KMS-11 (cell line): ENCODE data around the gene KDM5A.
"Not testable (repeated sequence)": the region's sequence is repeated elsewhere in the genome, so short reads cannot be mapped to it uniquely, and the experiment has no call there.

ENCODE experiments used
- H2AFZ ChIP-seq: fragments of 200-600 bp; sonication (generic); 2 replicates; pipeline ENCODE4 v1.6.1; 2016; ENCODE audit warnings: antibody characterized with exemption, mixed run types, low read depth
- H3K27ac ChIP-seq: fragments of 200-600 bp; sonication (generic); 2 replicates; pipeline ENCODE4 v1.6.1; 2016; ENCODE audit warnings: mild to moderate bottlenecking, mixed run types
- H3K27me3 ChIP-seq: fragments of 200-600 bp; sonication (generic); 2 replicates; pipeline ENCODE4 v1.6.1; 2017; ENCODE audit warnings: mild to moderate bottlenecking, low read depth, mixed run types, moderate library complexity; ENCODE audit not compliant: insufficient read depth
- H3K36me3 ChIP-seq: fragments of 200-600 bp; sonication (generic); 2 replicates; pipeline ENCODE4 v1.6.1; 2017; ENCODE audit warnings: mild to moderate bottlenecking, mixed run types; ENCODE audit not compliant: insufficient read depth
- H3K4me1 ChIP-seq: fragments of 200-600 bp; sonication (generic); 2 replicates; pipeline ENCODE4 v1.6.1; 2016; ENCODE audit warnings: mild to moderate bottlenecking, low read depth, mixed run types; ENCODE audit not compliant: poor library complexity, severe bottlenecking
- H3K4me2 ChIP-seq: fragments of 200-600 bp; sonication (generic); 2 replicates; pipeline ENCODE4 v1.7.0; 2016; ENCODE audit warnings: mild to moderate bottlenecking, mixed run types
- H3K4me3 ChIP-seq: fragments of 200-600 bp; sonication (generic); IDR thresholded peaks from 2 replicates; pipeline ENCODE4 v1.6.1; 2017; ENCODE audit warnings: low read depth, low read length, mixed read lengths; ENCODE audit not compliant: insufficient read depth
- H3K79me2 ChIP-seq: fragments of 200-600 bp; sonication (generic); 2 replicates; pipeline ENCODE4 v1.6.1; 2016; ENCODE audit warnings: low read depth, mixed run types; ENCODE audit not compliant: insufficient read depth
- H3K9ac ChIP-seq: fragments of 200-600 bp; sonication (generic); 2 replicates; pipeline ENCODE4 v1.6.1; 2016; ENCODE audit warnings: mild to moderate bottlenecking, mixed run types
- H4K20me1 ChIP-seq: fragments of 200-600 bp; sonication (generic); 2 replicates; pipeline ENCODE4 v1.6.1; 2016; ENCODE audit warnings: mild to moderate bottlenecking, mixed run types; ENCODE audit not compliant: insufficient read depth
- TF ChIP-seq, protein P1 (sequence below): fragments of 200-600 bp; sonication (generic); conservative IDR thresholded peaks from 2 replicates; pipeline ENCODE4 v1.6.1; 2017; ENCODE audit warnings: low read depth, mild to moderate bottlenecking, antibody characterized with exemption, low read length, moderate library complexity, mixed read lengths

Gene KDM5A

GRCh38 chr12:359091-359490 is 30.0 kb downstream of the KDM5A start:
- H3K27me3 ChIP-seq, result no peaks in the 10 kb centered on the region
- H3K36me3 ChIP-seq, result no peaks in the 10 kb centered on the region; the same call in 1 of the 2 replicates
- TF ChIP-seq, protein P1, sequence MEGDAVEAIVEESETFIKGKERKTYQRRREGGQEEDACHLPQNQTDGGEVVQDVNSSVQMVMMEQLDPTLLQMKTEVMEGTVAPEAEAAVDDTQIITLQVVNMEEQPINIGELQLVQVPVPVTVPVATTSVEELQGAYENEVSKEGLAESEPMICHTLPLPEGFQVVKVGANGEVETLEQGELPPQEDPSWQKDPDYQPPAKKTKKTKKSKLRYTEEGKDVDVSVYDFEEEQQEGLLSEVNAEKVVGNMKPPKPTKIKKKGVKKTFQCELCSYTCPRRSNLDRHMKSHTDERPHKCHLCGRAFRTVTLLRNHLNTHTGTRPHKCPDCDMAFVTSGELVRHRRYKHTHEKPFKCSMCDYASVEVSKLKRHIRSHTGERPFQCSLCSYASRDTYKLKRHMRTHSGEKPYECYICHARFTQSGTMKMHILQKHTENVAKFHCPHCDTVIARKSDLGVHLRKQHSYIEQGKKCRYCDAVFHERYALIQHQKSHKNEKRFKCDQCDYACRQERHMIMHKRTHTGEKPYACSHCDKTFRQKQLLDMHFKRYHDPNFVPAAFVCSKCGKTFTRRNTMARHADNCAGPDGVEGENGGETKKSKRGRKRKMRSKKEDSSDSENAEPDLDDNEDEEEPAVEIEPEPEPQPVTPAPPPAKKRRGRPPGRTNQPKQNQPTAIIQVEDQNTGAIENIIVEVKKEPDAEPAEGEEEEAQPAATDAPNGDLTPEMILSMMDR, result no peak
- H3K4me1 ChIP-seq, result no peaks in the 10 kb centered on the region
- no peak overlapping the region for H3K4me3 ChIP-seq
- no peak overlapping the region for H3K27ac ChIP-seq
- no peak overlapping the region for H3K4me2 ChIP-seq
- no peaks in the 10 kb centered on the region; the same call in 1 of the 2 replicates for H4K20me1 ChIP-seq
- H3K9ac ChIP-seq, result no peak overlapping the region
- H2AFZ ChIP-seq, result no peak overlapping the region
- no peaks in the 10 kb centered on the region for H3K79me2 ChIP-seq

GRCh38 chr12:356276-356988 is 32.7 kb downstream of the KDM5A start:
- Histone ChIP-seq H3K27ac (no peak overlapping the region), H3K4me2 (no peak overlapping the region), H3K4me1 (no peaks in the 10 kb centered on the region), H4K20me1 (no peaks in the 10 kb centered on the region), H3K79me2 (no peaks in the 10 kb centered on the region), H3K36me3 (peaks cover 3% of the 10 kb centered on the region; the same call in 1 of the 2 replicates), H2AFZ (no peak overlapping the region), H3K27me3 (no peaks in the 10 kb centered on the region), H3K4me3 (no peak overlapping the region), H3K9ac (no peak overlapping the region)
- TF ChIP-seq, protein P1, result no peak

DNA sequence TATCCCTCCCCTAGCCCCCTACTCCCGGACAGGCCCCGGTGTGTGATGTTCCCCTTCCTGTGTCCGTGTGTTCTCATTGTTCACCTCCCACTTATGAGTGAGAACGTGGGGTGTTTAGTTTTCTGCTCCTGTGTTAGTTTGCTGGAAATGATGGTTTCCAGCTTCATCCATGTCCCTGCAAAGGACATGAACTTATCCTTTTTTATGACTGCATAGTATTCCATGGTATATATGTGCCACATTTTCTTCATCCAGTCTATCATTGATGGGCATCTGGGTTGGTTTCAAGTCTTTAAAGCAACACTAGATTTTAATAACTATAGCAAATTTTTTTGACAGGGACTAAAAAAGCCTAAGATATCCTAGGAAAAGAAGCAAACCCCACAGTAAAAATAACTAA is 37.9 kb downstream of the KDM5A start:
- not testable (repeated sequence) for H2AFZ ChIP-seq, H3K27me3 ChIP-seq, H3K4me3 ChIP-seq, H4K20me1 ChIP-seq, H3K9ac ChIP-seq, H3K79me2 ChIP-seq, H3K27ac ChIP-seq, H3K4me1 ChIP-seq, H3K4me2 ChIP-seq
- H3K36me3 ChIP-seq, result peaks cover 12% of the 10 kb centered on the region; the same call in 1 of the 2 replicates

- peaks cover 12% of the 10 kb centered on the region; the same call in 1 of the 2 replicates for H3K36me3 ChIP-seq
- not testable (repeated sequence) for H3K4me3 ChIP-seq, H4K20me1 ChIP-seq, H3K27me3 ChIP-seq, H3K27ac ChIP-seq, H3K4me2 ChIP-seq, H3K79me2 ChIP-seq, H3K4me1 ChIP-seq, H3K9ac ChIP-seq, H2AFZ ChIP-seq
Observed at GRCh38 chr12:349625-350024, 39.5 kb downstream of the KDM5A start.

DNA sequence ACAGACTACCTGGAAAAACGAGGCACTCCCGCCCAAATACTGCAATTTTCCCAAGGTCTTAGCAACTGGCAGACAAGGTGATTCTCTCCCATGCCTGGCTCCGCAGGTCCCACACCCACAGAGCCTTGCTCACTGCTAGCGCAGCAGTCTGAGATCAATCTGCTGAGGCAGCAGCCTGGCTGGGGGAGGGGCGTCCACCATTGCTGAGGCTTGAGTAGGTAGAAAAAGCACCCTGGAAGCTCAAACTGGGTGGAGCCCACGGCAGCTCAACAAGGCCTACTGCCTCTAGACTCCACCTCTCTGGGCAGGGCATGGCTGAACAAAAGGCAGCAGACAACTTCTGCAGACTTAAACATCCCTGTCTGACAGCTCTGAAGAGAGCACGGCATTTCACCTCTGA is 46.1 kb downstream of the KDM5A start:
- not testable (repeated sequence) for H3K27ac ChIP-seq, H3K4me2 ChIP-seq, H2AFZ ChIP-seq, H3K79me2 ChIP-seq, H3K9ac ChIP-seq, H3K27me3 ChIP-seq, H3K4me1 ChIP-seq, H3K4me3 ChIP-seq, H3K36me3 ChIP-seq, H4K20me1 ChIP-seq

DNA sequence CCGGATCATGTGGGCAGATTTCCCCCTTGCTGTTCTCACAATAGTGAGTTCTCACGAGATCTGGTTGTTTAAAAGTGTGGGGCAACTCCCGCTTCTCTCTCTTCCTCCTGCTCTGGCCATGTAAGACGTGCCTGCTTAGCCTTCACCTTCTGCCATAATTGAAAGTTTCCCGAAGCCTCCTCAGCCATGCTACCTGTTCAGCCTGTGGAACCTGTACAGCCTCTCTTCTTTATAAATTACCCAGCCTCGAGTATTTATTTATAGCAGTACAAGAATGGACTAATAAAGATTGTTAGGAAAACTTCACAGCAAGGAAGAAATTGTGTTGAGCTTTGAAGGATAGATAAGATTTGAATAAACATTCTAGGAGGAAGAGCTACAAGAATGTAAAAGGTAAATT is 52.1 kb downstream of the KDM5A start:
- no peak overlapping the region for H3K4me2 ChIP-seq
- H2AFZ ChIP-seq, result no peak overlapping the region
- peaks cover 5% of the 10 kb centered on the region; the same call in 1 of the 2 replicates for H3K36me3 ChIP-seq
- no peak overlapping the region for H3K27ac ChIP-seq
- H3K27me3 ChIP-seq, result no peaks in the 10 kb centered on the region
- TF ChIP-seq, protein P1, result no peak
- H3K4me1 ChIP-seq, result no peaks in the 10 kb centered on the region
- H3K9ac ChIP-seq, result no peak overlapping the region
- H4K20me1 ChIP-seq, result no peaks in the 10 kb centered on the region
- H3K4me3 ChIP-seq, result no peak overlapping the region
- peaks cover 5% of the 10 kb centered on the region; the same call in 1 of the 2 replicates for H3K79me2 ChIP-seq
